Upper lobe of right lung (tissue), 1 donor: ENCODE measurements around the gene AK5. TPM values are rescaled to one million over a fixed set of nuclear protein-coding genes. Genes with fewer than 3 reads are reported as not detected.

Source experiments
- ATAC-seq: fragments of 200-7000 bp; cut with Tn5 transposase; one replicate; pipeline ENCODE4 v1.9.1; 2020; ENCODE audit warnings: mild to moderate bottlenecking, moderate library complexity
- DNase-seq: peaks from one replicate; pipeline ENCODE4 v3.0.0-alpha.2; 2020
- H3K27ac ChIP-seq: fragments of 200-600 bp; one replicate; pipeline ENCODE4 v1.8.0; 2022
- H3K27me3 ChIP-seq: fragments of 200-600 bp; one replicate; pipeline ENCODE4 v1.8.0; 2022; ENCODE audit warnings: mild to moderate bottlenecking
- H3K36me3 ChIP-seq: fragments of 200-600 bp; one replicate; pipeline ENCODE4 v1.8.0; 2022
- H3K4me1 ChIP-seq: fragments of 200-600 bp; one replicate; pipeline ENCODE4 v1.8.0; 2022
- H3K4me3 ChIP-seq: fragments of 200-600 bp; one replicate; pipeline ENCODE4 v1.8.0; 2022; ENCODE audit warnings: mild to moderate bottlenecking
- H3K9me3 ChIP-seq: fragments of 200-600 bp; one replicate; pipeline ENCODE4 v1.8.0; 2022
- CTCF ChIP-seq: fragments of 200-600 bp; IDR thresholded peaks from one replicate; pipeline ENCODE4 v1.8.0; 2022; ENCODE audit warnings: antibody characterized with exemption
- intact Hi-C: fragments of 100-400 bp; cut with DNase I; formaldehyde crosslinking; loops from one replicate; pipeline ENCODE4 v1.11.0; 2022
- total RNA-seq: library from RNA; stranded (reverse); fragmentation: NEBNext Ultra II Directional; extraction: Animal tissue kit (Norgen Biotek cat#: 25700); gene quantifications from one replicate; pipeline ENCODE4 v1.2.1, GENCODE V29; 2021
- donor health status: DM: no; HTN: yes; CAD: no; lungs with severe emphysema.

The AK5 gene
- total RNA-seq, 1 donor from 2014 or later, result not detected

GRCh38 chr1:77467021-77467595, 185.3 kb downstream of the AK5 start:
- H3K9me3 ChIP-seq, result no peaks in the 10 kb centered on the region

GRCh38 chr1:77467741-77468140, 185.9 kb downstream of the AK5 start:
- Histone ChIP-seq H3K27me3 (no peaks in the 10 kb centered on the region), H3K4me1 (no peaks in the 10 kb centered on the region), H3K4me3 (no peak overlapping the region), H3K27ac (no peak overlapping the region), H3K9me3 (no peaks in the 10 kb centered on the region), H3K36me3 (no peaks in the 10 kb centered on the region)
- TF ChIP-seq CTCF, result no peak
- no peak for ATAC-seq
- DNase-seq, result no peak
- intact Hi-C loops, result no loop called here

More at GRCh38 chr1:77467021-77467595, 185.3 kb downstream of the AK5 start:
- no peak overlapping the region for H3K27ac ChIP-seq
- intact Hi-C loops, result no loop called here
- H3K36me3 ChIP-seq, result no peaks in the 10 kb centered on the region
- no peaks in the 10 kb centered on the region for H3K4me1 ChIP-seq
- no peak overlapping the region for H3K4me3 ChIP-seq
- ATAC-seq (no peak), DNase-seq (no peak)
- H3K27me3 ChIP-seq, result no peaks in the 10 kb centered on the region
- TF ChIP-seq CTCF, result no peak

GRCh38 chr1:77468257-77468948, 186.6 kb downstream of the AK5 start:
- ATAC-seq, result no peak
- no peak for TF ChIP-seq CTCF
- intact Hi-C loops, result no loop called here
- no peak overlapping the region for H3K27ac ChIP-seq
- no peaks in the 10 kb centered on the region for H3K4me1 ChIP-seq
- H3K36me3 ChIP-seq, result no peaks in the 10 kb centered on the region
- no peak overlapping the region for H3K4me3 ChIP-seq
- no peaks in the 10 kb centered on the region for H3K9me3 ChIP-seq
- no peaks in the 10 kb centered on the region for H3K27me3 ChIP-seq
- no peak for DNase-seq

GRCh38 chr1:77468949-77469710, 187.3 kb downstream of the AK5 start:
- no peaks in the 10 kb centered on the region for H3K9me3 ChIP-seq
- H3K27me3 ChIP-seq, result peaks cover 1% of the 10 kb centered on the region
- intact Hi-C loops, result no loop called here
- no peak overlapping the region for H3K27ac ChIP-seq
- H3K4me1 ChIP-seq, result no peaks in the 10 kb centered on the region
- DNase-seq, result no peak
- H3K4me3 ChIP-seq, result no peak overlapping the region
- no peak for ATAC-seq
- H3K36me3 ChIP-seq, result no peaks in the 10 kb centered on the region
- no peak for TF ChIP-seq CTCF

GRCh38 chr1:77471691-77472090, 189.9 kb downstream of the AK5 start:
- intact Hi-C loops, result no loop called here
- Histone ChIP-seq H3K4me3 (no peak overlapping the region), H3K27me3 (peaks cover 5% of the 10 kb centered on the region), H3K4me1 (no peaks in the 10 kb centered on the region), H3K9me3 (no peaks in the 10 kb centered on the region), H3K27ac (no peak overlapping the region), H3K36me3 (no peaks in the 10 kb centered on the region)
- DNase-seq (no peak), ATAC-seq (no peak)
- no peak for TF ChIP-seq CTCF
